IMR-90 (cell line): ENCODE results near the gene ARHGAP15. TPM values are rescaled to one million over a fixed set of nuclear protein-coding genes. Genes with fewer than 3 reads are reported as not detected.

ENCODE experiments used
- ATAC-seq: fragments of 200-7000 bp; cut with Tn5 transposase; 2 replicates; pipeline ENCODE4 v1.9.1; 2020; ENCODE audit warnings: low read depth, mild to moderate bottlenecking, moderate library complexity
- BruUV-seq: library from RNA; stranded (reverse); fragments of 400-500 nt; replicated peaks from 2 replicates; lab custom pipeline; 2021; lab: Mats Ljungman, UMichigan
- CTCF ChIA-PET: fragments of 300-600 bp; formaldehyde crosslinking; extraction: SDS; loops from one replicate; lab custom pipeline; 2021; ENCODE audit warnings: antibody characterized with exemption; lab: Yijun Ruan, JAX
- POLR2A ChIA-PET: fragments of 300-600 bp; sonication (Branson Sonifier 250); formaldehyde crosslinking; loops from one replicate; lab custom pipeline; 2022; ENCODE audit warnings: antibody characterized with exemption; ENCODE audit not compliant: unreplicated experiment; lab: Charles Lee
- DNase-seq: peaks from one replicate; pipeline ENCODE4 v3.0.0; 2013
- H2AFZ ChIP-seq: replicated peaks from 2 replicates; pipeline ENCODE3; 2013; ENCODE audit warnings: low read length, mild to moderate bottlenecking; ENCODE audit not compliant: poor library complexity
- H2AK5ac ChIP-seq: 2 replicates; pipeline ENCODE4 v1.6.1; 2013; ENCODE audit warnings: low read depth, low read length, inconsistent platforms
- H2AK9ac ChIP-seq: replicated peaks from 2 replicates; pipeline ENCODE3; 2013; ENCODE audit warnings: mild to moderate bottlenecking, low read depth, low read length, moderate library complexity; ENCODE audit not compliant: poor library complexity
- H2BK120ac ChIP-seq: 2 replicates; pipeline ENCODE4 v1.6.1; 2013; ENCODE audit warnings: low read depth, low read length, inconsistent platforms
- H2BK15ac ChIP-seq: 3 replicates; pipeline ENCODE4 v1.6.1; 2013; ENCODE audit warnings: low read depth, low read length, inconsistent platforms
- H2BK20ac ChIP-seq: 2 replicates; pipeline ENCODE4 v1.6.1; 2013; ENCODE audit warnings: low read depth, mild to moderate bottlenecking, inconsistent platforms, low read length, moderate library complexity
- H2BK5ac ChIP-seq: 2 replicates; pipeline ENCODE4 v1.6.1; 2013; ENCODE audit warnings: mild to moderate bottlenecking, low read depth, low read length, inconsistent platforms; ENCODE audit not compliant: poor library complexity, severe bottlenecking
- H3K14ac ChIP-seq: replicated peaks from 2 replicates; pipeline ENCODE4 v1.6.1; 2013; ENCODE audit warnings: low read depth, low read length, inconsistent platforms
- H3K18ac ChIP-seq: 2 replicates; pipeline ENCODE4 v1.6.1; 2013; ENCODE audit warnings: low read depth, low read length, control low read depth
- H3K23ac ChIP-seq: 2 replicates; pipeline ENCODE4 v1.6.1; 2013; ENCODE audit warnings: low read depth, low read length, inconsistent platforms
- H3K27ac ChIP-seq: 2 replicates; pipeline ENCODE4 v1.5.1; 2013; ENCODE audit warnings: mild to moderate bottlenecking, control low read depth, low read length; ENCODE audit not compliant: insufficient read depth
- H3K27me3 ChIP-seq: 2 replicates; pipeline ENCODE4 v1.6.1; 2013; ENCODE audit warnings: low read length; ENCODE audit not compliant: control insufficient read depth, insufficient read depth
- H3K36me3 ChIP-seq: 2 replicates; pipeline ENCODE4 v1.6.1; 2013; ENCODE audit warnings: low read length, mixed read lengths; ENCODE audit not compliant: control insufficient read depth, insufficient read depth
- H3K4ac ChIP-seq: 2 replicates; pipeline ENCODE4 v1.6.1; 2013; ENCODE audit warnings: low read depth, low read length, inconsistent platforms
- H3K4me1 ChIP-seq: 2 replicates; pipeline ENCODE4 v1.6.1; 2013; ENCODE audit warnings: low read length, mixed read lengths; ENCODE audit not compliant: control insufficient read depth, insufficient read depth
- H3K4me2 ChIP-seq: 2 replicates; pipeline ENCODE4 v1.6.1; 2013; ENCODE audit warnings: low read depth, mild to moderate bottlenecking, control low read depth, low read length, moderate library complexity
- H3K4me3 ChIP-seq: 2 replicates; pipeline ENCODE4 v1.5.1; 2013; ENCODE audit warnings: low read depth, mild to moderate bottlenecking, control low read depth, low read length, moderate library complexity; ENCODE audit not compliant: insufficient read depth
- H3K56ac ChIP-seq: 2 replicates; pipeline ENCODE4 v1.6.1; 2013; ENCODE audit warnings: low read length, inconsistent platforms; ENCODE audit not compliant: insufficient read depth; ENCODE audit errors: extremely low read depth
- H3K79me1 ChIP-seq, 2 experiments: 2 replicates each; pipeline ENCODE4 v1.6.1; 2013; ENCODE audit warnings: low read length in 2 of 2, inconsistent platforms in 1 of 2, low read depth in 1 of 2
- H3K9ac ChIP-seq: 2 replicates; pipeline ENCODE4 v1.6.1; 2013; ENCODE audit warnings: low read depth, low read length, control low read depth
- H3K9me1 ChIP-seq: 2 replicates; pipeline ENCODE4 v1.6.1; 2013; ENCODE audit warnings: low read length, inconsistent platforms; ENCODE audit not compliant: insufficient read depth
- H3K9me3 ChIP-seq: 2 replicates; pipeline ENCODE4 v1.6.1; 2013; ENCODE audit warnings: low read length; ENCODE audit not compliant: control insufficient read depth, insufficient read depth
- H4K20me1 ChIP-seq: 2 replicates; pipeline ENCODE4 v1.6.1; 2013; ENCODE audit warnings: low read length, inconsistent platforms; ENCODE audit not compliant: insufficient read depth
- H4K5ac ChIP-seq: 2 replicates; pipeline ENCODE4 v1.6.1; 2013; ENCODE audit warnings: mild to moderate bottlenecking, low read depth, low read length, control low read depth
- H4K8ac ChIP-seq, 2 experiments: 2 replicates each; pipeline ENCODE4 v1.6.1; 2013; ENCODE audit warnings: low read depth in 2 of 2, low read length in 2 of 2, control low read depth in 1 of 2, inconsistent platforms in 1 of 2
- H4K91ac ChIP-seq: 2 replicates; pipeline ENCODE4 v1.6.1; 2013; ENCODE audit warnings: low read depth, low read length, inconsistent platforms; ENCODE audit not compliant: insufficient read depth
- BHLHE40 ChIP-seq: fragments of 150-350 bp; IDR thresholded peaks from 2 replicates; pipeline ENCODE4 v1.6.1; 2016; ENCODE audit warnings: mild to moderate bottlenecking, low read depth, low read length
- CEBPB ChIP-seq: IDR thresholded peaks from 2 replicates; pipeline ENCODE4 v1.6.1; 2012; ENCODE audit warnings: low read depth, low read length, improper control_type of control experiment
- CHD1 ChIP-seq: IDR thresholded peaks from 2 replicates; pipeline ENCODE4 v1.6.1; 2012; ENCODE audit warnings: low read depth, low read length, improper control_type of control experiment
- CTCF ChIP-seq: conservative IDR thresholded peaks from 2 replicates; pipeline ENCODE4 v1.5.1; 2012; ENCODE audit warnings: mild to moderate bottlenecking, low read depth, low read length, improper control_type of control experiment
- ELK1 ChIP-seq: fragments of 150-350 bp; IDR thresholded peaks from 2 replicates; pipeline ENCODE4 v1.6.1; 2016; ENCODE audit warnings: low read depth, mild to moderate bottlenecking, low read length, moderate library complexity, borderline replicate concordance
- FOS ChIP-seq: fragments of 150-350 bp; IDR thresholded peaks from 2 replicates; pipeline ENCODE4 v1.6.1; 2016; ENCODE audit warnings: low read depth, low read length
- MAFK ChIP-seq: IDR thresholded peaks from 2 replicates; pipeline ENCODE4 v1.6.1; 2012; ENCODE audit warnings: low read depth, low read length, improper control_type of control experiment
- MAZ ChIP-seq: IDR thresholded peaks from 2 replicates; pipeline ENCODE4 v1.6.1; 2012; ENCODE audit warnings: low read depth, mild to moderate bottlenecking, low read length, improper control_type of control experiment, moderate library complexity, borderline replicate concordance
- MXI1 ChIP-seq: IDR thresholded peaks from 2 replicates; pipeline ENCODE4 v1.6.1; 2012; ENCODE audit warnings: low read depth, mild to moderate bottlenecking, low read length, moderate library complexity, borderline replicate concordance
- NFE2L2 ChIP-seq: fragments of 150-350 bp; IDR thresholded peaks from 2 replicates; pipeline ENCODE4 v1.6.1; 2016; ENCODE audit warnings: low read depth, mild to moderate bottlenecking, low read length
- POLR2A ChIP-seq: IDR thresholded peaks from 2 replicates; pipeline ENCODE4 v1.6.1; 2012; ENCODE audit warnings: mild to moderate bottlenecking, low read depth, low read length
- RAD21 ChIP-seq: IDR thresholded peaks from 2 replicates; pipeline ENCODE4 v1.6.1; 2012; ENCODE audit warnings: low read length, improper control_type of control experiment
- RCOR1 ChIP-seq: IDR thresholded peaks from 2 replicates; pipeline ENCODE4 v1.6.1; 2012; ENCODE audit warnings: mild to moderate bottlenecking, low read length, improper control_type of control experiment; ENCODE audit not compliant: insufficient replicate concordance
- RFX5 ChIP-seq: IDR thresholded peaks from 2 replicates; pipeline ENCODE4 v1.8.0; 2012; ENCODE audit warnings: low read depth, mild to moderate bottlenecking, low read length, moderate library complexity
- SMC3 ChIP-seq: fragments of 150-350 bp; IDR thresholded peaks from 2 replicates; pipeline ENCODE4 v1.6.1; 2016; ENCODE audit warnings: low read depth, mild to moderate bottlenecking, antibody characterized with exemption, low read length, moderate library complexity
- WGBS, 2 experiments: methylation state at CpG; one replicate each; pipeline versions ENCODE4 v1.1.5 to v1.1.7; 2013; ENCODE audit warnings: missing lambda C conversion rate in 2 of 2; ENCODE audit not compliant: insufficient read length in 1 of 2; ENCODE audit errors: extremely low coverage in 2 of 2; 5-methylcytosine and 5-hydroxymethylcytosine counted together
- dilution Hi-C: fragments of 300-500 bp; cut with HindIII; formaldehyde crosslinking; loops from one replicate; pipeline ENCODE4 v1.14.3; 2018; ENCODE audit warnings: low sequenced_read_pairs; ENCODE audit not compliant: unreplicated experiment
- in situ Hi-C: fragments of 300-500 bp; cut with MboI; formaldehyde crosslinking; loops from 3 replicates; pipeline ENCODE4 v1.14.3; 2019; ENCODE audit warnings: low sequenced_read_pairs, inconsistent platforms, mixed read lengths
- intact Hi-C: fragments of 100-400 bp; cut with micrococcal nuclease; formaldehyde crosslinking; loops from 2 replicates; pipeline ENCODE4 v1.10.0; 2022
- polyA plus RNA-seq, 3 experiments: library from polyadenylated mRNA; depleted of rRNA; stranded (reverse); fragments of >200 nt; gene quantifications; 2 replicates each; pipeline ENCODE4 v1.2.3, GENCODE V29; 2012; ENCODE audit warnings: low replicate concordance in 1 of 3
- total RNA-seq: library from RNA; depleted of rRNA; stranded (reverse); fragments of >200 nt; gene quantifications from 2 replicates; pipeline ENCODE4 v1.2.3, GENCODE V29; 2012
- TF ChIP-seq, protein P1 (sequence below): fragments of 150-350 bp; IDR thresholded peaks from 2 replicates; pipeline ENCODE4 v1.6.1; 2017; ENCODE audit warnings: mild to moderate bottlenecking, antibody characterized with exemption, low read length, low read depth

Gene ARHGAP15
- total and polyA plus RNA-seq, 2 of the 4 experiments (the other 2 are of a cell fraction) = not detected

- Histone ChIP-seq H3K79me1 (no peaks in the 10 kb centered on the region), H3K4me1 (no peaks in the 10 kb centered on the region), H2AK9ac (no peak overlapping the region), H3K18ac (no peak overlapping the region), H3K9me3 (no peaks in the 10 kb centered on the region), H2BK5ac (no peak overlapping the region), H4K91ac (no peak overlapping the region), H2AK5ac (no peak overlapping the region), H3K9ac (no peak overlapping the region), H2BK20ac (no peak overlapping the region), H3K56ac (no peak overlapping the region), H4K8ac (no peak overlapping the region), H3K4me3 (no peak overlapping the region), H3K23ac (no peak overlapping the region), H3K4ac (no peak overlapping the region), H2BK15ac (no peak overlapping the region), H3K4me2 (no peak overlapping the region), H2AFZ (no peak overlapping the region), H4K20me1 (no peaks in the 10 kb centered on the region), H2BK120ac (no peak overlapping the region), H3K9me1 (no peaks in the 10 kb centered on the region), H3K36me3 (no peaks in the 10 kb centered on the region), H4K5ac (no peak overlapping the region), H3K27ac (no peak overlapping the region), H3K14ac (no peak overlapping the region), H3K27me3 (0 out of 2 replicates have a peak, but pooled peaks cover 1% of the 10 kb centered on the region)
- CTCF ChIA-PET = no interaction called here
- TF ChIP-seq MXI1 = no peak
- no peak for TF ChIP-seq RCOR1
- no peak for TF ChIP-seq MAFK
- TF ChIP-seq RFX5 = no peak
- no peak for TF ChIP-seq BHLHE40
- TF ChIP-seq CTCF = no peak
- no peak for TF ChIP-seq ELK1
- TF ChIP-seq POLR2A = no peak
- TF ChIP-seq RAD21 = no peak
- TF ChIP-seq NFE2L2 = no peak
- TF ChIP-seq SMC3 = no peak
- TF ChIP-seq, protein P1, sequence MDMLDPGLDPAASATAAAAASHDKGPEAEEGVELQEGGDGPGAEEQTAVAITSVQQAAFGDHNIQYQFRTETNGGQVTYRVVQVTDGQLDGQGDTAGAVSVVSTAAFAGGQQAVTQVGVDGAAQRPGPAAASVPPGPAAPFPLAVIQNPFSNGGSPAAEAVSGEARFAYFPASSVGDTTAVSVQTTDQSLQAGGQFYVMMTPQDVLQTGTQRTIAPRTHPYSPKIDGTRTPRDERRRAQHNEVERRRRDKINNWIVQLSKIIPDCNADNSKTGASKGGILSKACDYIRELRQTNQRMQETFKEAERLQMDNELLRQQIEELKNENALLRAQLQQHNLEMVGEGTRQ = no peak
- no peak for TF ChIP-seq CEBPB
- TF ChIP-seq MAZ = no peak
- no peak for TF ChIP-seq CHD1
- no peak for TF ChIP-seq FOS
- no CpG with 5 or more reads among the region's 4 CpGs for WGBS, 2 experiments
- in situ Hi-C loops (no loop called here), intact Hi-C loops (no loop called here), dilution Hi-C loops (no loop called here)
- POLR2A ChIA-PET = no interaction called here
- no TSS peak for BruUV-seq
- no peak for DNase-seq
- no peak for ATAC-seq
Observed at GRCh38 chr2:143691121-143691520, 561.9 kb downstream of the ARHGAP15 start.
